DMS114 treated with DMSO at 0.1 percent for 48 hours (cell line): ENCODE data around the gene PLCD1.
"Not testable (repeated sequence)": the region's sequence is repeated elsewhere in the genome, so short reads cannot be mapped to it uniquely, and the experiment has no call there.

ENCODE experiments used
- DNase-seq: peaks from one replicate; lab custom pipeline; 2025; ENCODE audit not compliant: unreplicated experiment; lab: John Stamatoyannopoulos, UW

The PLCD1 gene

GRCh38 chr3:38029400-38030125 is at the start of gene PLCD1:
Gene PLCD1, minus strand, starts transcription at chr3:38029642. Its CDS starts 103 bp downstream, at chr3:38029539.
- no peak for DNase-seq

DNA sequence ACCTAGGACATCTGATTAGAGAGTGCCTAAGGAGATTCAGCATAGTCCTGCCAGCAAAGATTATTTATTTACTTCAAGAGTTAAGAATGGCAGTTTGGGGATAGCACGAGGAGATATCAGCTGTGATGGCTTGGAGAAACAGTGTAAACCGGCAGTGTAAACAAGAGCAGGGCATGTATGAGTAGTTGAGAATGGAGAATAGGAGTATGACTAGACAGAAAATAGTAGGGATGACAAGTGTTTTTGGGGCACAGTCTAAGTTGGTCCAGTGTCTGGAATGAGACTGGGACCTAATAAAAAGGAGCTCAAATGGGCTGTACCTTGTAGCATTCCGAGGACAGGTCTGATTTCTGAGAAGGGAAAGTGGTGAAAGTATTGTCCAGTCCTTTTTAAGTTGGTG is 47.6 kb upstream of the PLCD1 start:
- not testable (repeated sequence) for DNase-seq

GRCh38 chr3:38070013-38070412 is 40.6 kb upstream of the PLCD1 start:
- no peak for DNase-seq

- no peak for DNase-seq
Measured at GRCh38 chr3:38067508-38068233, 38.2 kb upstream of the PLCD1 start.

DNA sequence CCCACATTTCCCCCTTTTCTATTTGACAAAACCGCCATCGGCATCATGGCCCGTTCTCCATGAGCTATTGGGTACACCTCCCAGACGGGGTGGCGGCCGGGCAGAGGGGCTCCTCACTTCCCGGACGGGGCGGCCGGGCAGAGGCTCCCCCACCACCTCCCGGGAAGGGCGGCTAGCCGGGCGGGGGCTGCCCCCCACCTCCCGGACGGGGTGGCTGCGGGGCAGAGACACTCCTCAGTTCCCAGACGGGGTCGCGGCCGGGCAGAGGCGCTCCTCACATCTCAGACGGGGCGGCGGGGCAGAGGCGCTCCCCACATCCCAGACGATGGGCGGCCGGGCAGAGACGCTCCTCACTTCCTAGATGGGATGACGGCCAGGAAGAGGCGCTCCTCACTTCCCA is 35.0 kb upstream of the PLCD1 start:
- DNase-seq, result not testable (repeated sequence)

- DNase-seq, result no peak
Measured at GRCh38 chr3:38062809-38063208, 33.4 kb upstream of the PLCD1 start.

GRCh38 chr3:38059591-38059990 is 30.1 kb upstream of the PLCD1 start:
- no peak for DNase-seq

DNA sequence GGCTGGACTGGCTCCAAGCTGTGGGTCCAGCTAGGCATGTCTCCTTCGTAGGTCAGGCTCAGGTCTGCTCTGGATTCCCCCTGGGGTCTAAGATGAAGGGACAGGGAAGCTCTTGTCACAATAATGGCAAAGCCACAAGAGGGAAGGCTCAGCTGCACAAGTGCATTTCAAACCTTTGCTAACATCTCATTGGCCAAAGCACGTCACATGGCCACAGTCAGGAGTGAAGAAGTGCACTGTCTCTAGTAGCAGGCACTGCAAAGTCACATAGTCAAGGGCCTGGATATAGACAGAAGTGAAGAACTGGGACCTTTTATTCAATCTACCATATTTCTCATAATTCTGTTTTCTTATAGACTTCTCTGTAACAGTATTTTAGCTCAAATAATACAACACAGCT is 29.7 kb upstream of the PLCD1 start:
- no peak for DNase-seq

GRCh38 chr3:38054499-38055001 is 25.1 kb upstream of the PLCD1 start:
- no peak for DNase-seq

- not testable (repeated sequence) for DNase-seq
Measured at GRCh38 chr3:38053813-38054498, 24.5 kb upstream of the PLCD1 start.

- DNase-seq, result not testable (repeated sequence)
Measured at GRCh38 chr3:38053286-38053685, 23.8 kb upstream of the PLCD1 start.

DNA sequence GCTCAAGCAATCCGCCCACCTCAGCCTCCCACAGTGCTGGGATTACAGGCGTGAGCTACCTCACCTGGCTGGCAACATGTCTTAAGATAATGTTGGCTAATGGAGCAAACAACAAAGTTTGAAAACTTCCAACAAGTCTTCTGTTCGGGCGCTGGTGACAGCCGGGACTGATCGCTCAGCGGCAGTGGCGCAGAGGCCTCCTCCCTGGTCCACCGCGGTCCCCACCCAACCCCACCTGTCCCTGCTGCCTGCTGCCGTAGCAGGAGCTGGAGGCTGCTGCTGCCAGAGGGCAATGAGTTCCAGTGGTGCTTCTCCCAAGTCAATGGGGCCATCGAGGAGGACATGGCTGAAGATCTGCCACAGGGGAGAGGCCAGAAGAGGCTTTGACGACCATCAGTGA is 21.7 kb upstream of the PLCD1 start:
- no peak for DNase-seq

GRCh38 chr3:38049358-38050126 is 20.1 kb upstream of the PLCD1 start:
- DNase-seq, result no peak

- no peak for DNase-seq
Measured at GRCh38 chr3:38047896-38048295, 18.5 kb upstream of the PLCD1 start.

DNA sequence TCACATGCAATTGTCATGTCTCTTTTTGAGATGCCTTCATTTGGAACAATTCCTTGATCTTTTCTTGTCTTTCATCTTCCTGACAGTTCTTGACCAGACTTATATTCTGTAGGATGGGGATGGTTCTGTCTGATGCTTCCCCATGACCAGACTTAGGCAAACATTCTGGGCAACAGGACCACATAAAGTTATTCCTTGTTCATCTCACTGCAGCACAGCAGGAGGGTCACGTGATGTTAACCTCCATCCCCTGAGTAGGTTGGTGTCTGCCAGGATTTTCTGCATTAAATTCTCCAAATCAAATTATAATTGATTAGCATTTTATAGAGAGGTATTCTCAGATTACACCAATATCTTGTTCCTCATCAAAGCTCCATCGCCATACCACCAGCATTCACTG is 17.4 kb upstream of the PLCD1 start:
- no peak for DNase-seq

GRCh38 chr3:38046027-38046426 is 16.6 kb upstream of the PLCD1 start:
- no peak for DNase-seq

DNA sequence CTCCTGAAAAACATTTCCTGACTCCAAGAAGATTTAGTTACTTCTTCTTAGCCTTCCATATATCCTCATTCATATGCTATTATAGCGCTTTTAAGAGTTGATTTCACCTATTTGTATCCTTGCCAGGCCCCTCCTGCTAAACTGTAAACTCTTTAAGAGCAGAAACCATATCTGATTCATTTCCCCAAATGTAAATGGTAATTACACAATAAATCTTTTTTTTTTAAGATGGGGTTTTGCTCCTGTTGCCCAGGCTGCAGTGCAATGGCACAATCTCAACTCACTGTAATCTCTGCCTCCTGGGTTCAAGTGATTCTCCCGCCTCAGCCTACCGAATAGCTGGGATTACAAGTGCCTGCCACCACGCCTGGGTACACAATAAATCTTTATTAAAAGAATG is 14.0 kb upstream of the PLCD1 start:
- DNase-seq, result no peak

GRCh38 chr3:38040401-38040800 is 11.0 kb upstream of the PLCD1 start:
- DNase-seq, result no peak

- peak; percentile 48 for DNase-seq
Measured at GRCh38 chr3:38039899-38040261, 10.4 kb upstream of the PLCD1 start.

DNA sequence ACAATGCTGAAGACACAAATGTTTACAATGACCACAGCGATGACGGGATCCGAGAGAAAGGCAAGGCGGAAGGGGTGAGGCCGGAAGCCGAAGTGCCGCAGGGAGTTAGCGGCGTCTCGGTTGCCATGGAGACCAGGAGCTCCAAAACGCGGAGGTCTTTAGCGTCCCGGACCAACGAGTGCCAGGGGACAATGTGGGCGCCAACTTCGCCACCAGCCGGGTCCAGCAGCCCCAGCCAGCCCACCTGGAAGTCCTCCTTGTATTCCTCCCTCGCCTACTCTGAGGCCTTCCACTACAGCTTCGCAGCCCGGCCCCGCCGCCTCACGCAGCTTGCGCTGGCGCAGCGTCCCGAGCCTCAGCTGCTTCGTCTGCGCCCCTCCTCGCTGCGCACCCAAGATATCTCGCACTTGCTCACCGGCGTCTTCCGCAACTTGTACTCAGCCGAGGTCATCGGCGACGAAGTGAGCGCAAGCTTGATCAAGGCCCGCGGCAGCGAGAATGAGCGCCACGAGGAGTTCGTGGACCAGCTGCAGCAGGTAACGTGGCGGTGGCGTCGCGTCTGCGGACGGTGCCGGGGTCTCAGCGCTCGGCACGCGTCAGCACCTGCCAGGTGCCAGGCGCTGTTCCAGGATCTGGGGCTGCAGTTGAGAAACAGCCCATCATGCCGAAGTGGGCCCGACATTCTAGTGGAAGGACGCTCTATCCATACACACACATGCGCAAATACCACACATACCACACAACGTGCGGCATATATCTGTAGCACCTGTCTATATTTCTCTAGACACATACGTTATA is 9.9 kb upstream of the PLCD1 start, which contains the start of gene DLEC1:
TSS of gene DLEC1 (plus strand) at position 108 of the 798 bp plus-strand sequence. CDS start at position 126, 18 bp downstream.
- DNase-seq, result peak; percentile 16
